SU-DHL-6 (cell line): ENCODE results near the gene ATP13A1.
"Not testable (repeated sequence)": the region's sequence is repeated elsewhere in the genome, so short reads cannot be mapped to it uniquely, and the experiment has no call there.

Experiments used
- H2AFZ ChIP-seq: fragments of 200-600 bp; sonication (generic); 2 replicates; pipeline ENCODE4 v1.6.1; 2014; ENCODE audit warnings: low read depth, mild to moderate bottlenecking, moderate library complexity, mixed read lengths, antibody characterized with exemption, low read length; ENCODE audit not compliant: severe bottlenecking
- H3F3A ChIP-seq: fragments of 200-600 bp; shearing (Covaris generic); 2 replicates; pipeline ENCODE4 v1.6.0; 2016; ENCODE audit warnings: antibody characterized with exemption, mild to moderate bottlenecking; ENCODE audit not compliant: insufficient read depth
- H3K27ac ChIP-seq: fragments of 200-600 bp; sonication (generic); 2 replicates; pipeline ENCODE4 v1.5.1; 2016; ENCODE audit warnings: low read depth, mild to moderate bottlenecking, low read length, moderate library complexity, mixed read lengths
- H3K27me3 ChIP-seq: fragments of 200-600 bp; sonication (generic), shearing (Covaris generic); 2 replicates; pipeline ENCODE4 v1.6.0; 2014; ENCODE audit warnings: mild to moderate bottlenecking, low read length
- H3K36me3 ChIP-seq: fragments of 200-600 bp; sonication (generic); 2 replicates; pipeline ENCODE4 v1.6.1; 2014; ENCODE audit warnings: mild to moderate bottlenecking, low read length, mixed read lengths
- H3K4me2 ChIP-seq: fragments of 300-600, 200-600 bp; shearing (Covaris generic), sonication (generic); 2 replicates; pipeline ENCODE4 v1.6.0; 2014; ENCODE audit warnings: low read length, low read depth, mild to moderate bottlenecking; ENCODE audit not compliant: poor library complexity, severe bottlenecking
- H3K4me3 ChIP-seq: fragments of 200-600 bp; sonication (generic); 2 replicates; pipeline ENCODE4 v1.5.1; 2014; ENCODE audit warnings: antibody characterized with exemption, low read length, mild to moderate bottlenecking, mixed read lengths; ENCODE audit not compliant: insufficient read depth, poor library complexity, severe bottlenecking
- H3K79me2 ChIP-seq: fragments of 200-600 bp; sonication (generic); 2 replicates; pipeline ENCODE4 v1.6.1; 2014; ENCODE audit warnings: mild to moderate bottlenecking, low read length, moderate library complexity; ENCODE audit not compliant: insufficient read depth
- H3K9ac ChIP-seq: fragments of 200-600 bp; sonication (generic); 2 replicates; pipeline ENCODE4 v1.7.0; 2014; ENCODE audit warnings: mild to moderate bottlenecking, low read length
- H3K9me2 ChIP-seq: fragments of 200-600 bp; sonication (generic); replicated peaks from 2 replicates; pipeline ENCODE4 v1.6.1; 2014; ENCODE audit warnings: low read length; ENCODE audit not compliant: insufficient read depth
- H3K9me3 ChIP-seq: fragments of 200-600 bp; sonication (generic); 2 replicates; pipeline ENCODE4 v1.6.1; 2014; ENCODE audit warnings: low read length, mixed read lengths; ENCODE audit not compliant: insufficient read depth
- H4K20me1 ChIP-seq: fragments of 200-600 bp; sonication (generic); 2 replicates; pipeline ENCODE4 v1.6.1; 2014; ENCODE audit warnings: low read depth, mild to moderate bottlenecking, antibody characterized with exemption, low read length, moderate library complexity, mixed read lengths
- CTCF ChIP-seq: fragments of 200-600 bp; sonication (generic); IDR thresholded peaks from one replicate; pipeline ENCODE4 v1.5.1; 2017; ENCODE audit warnings: antibody characterized with exemption, mild to moderate bottlenecking, low read length, moderate library complexity; ENCODE audit not compliant: insufficient read depth, poor library complexity, severe bottlenecking
- EZH2phosphoT487 ChIP-seq: fragments of 200-600 bp; sonication (generic), shearing (Covaris generic); conservative IDR thresholded peaks from 2 replicates; pipeline ENCODE4 v1.6.1; 2018; ENCODE audit warnings: mild to moderate bottlenecking, antibody characterized with exemption, low read length, moderate library complexity, mixed read lengths

Gene ATP13A1

GRCh38 chr19:19610376-19611202 lies 52.9 kb downstream of the ATP13A1 start:
- Histone ChIP-seq H3K9ac (no peak overlapping the region), H3F3A (no peaks in the 10 kb centered on the region)

GRCh38 chr19:19606686-19607085 lies 56.8 kb downstream of the ATP13A1 start:
- not testable (repeated sequence) for H3K9me2 ChIP-seq, H3K79me2 ChIP-seq, H3K9me3 ChIP-seq, H3K27ac ChIP-seq, H4K20me1 ChIP-seq, H3K4me3 ChIP-seq, H3K9ac ChIP-seq, H3F3A ChIP-seq, H3K36me3 ChIP-seq, H3K27me3 ChIP-seq, H3K4me2 ChIP-seq, H2AFZ ChIP-seq

More at GRCh38 chr19:19610376-19611202, 52.9 kb downstream of the ATP13A1 start:
- no peaks in the 10 kb centered on the region for H3K9me3 ChIP-seq
- no peaks in the 10 kb centered on the region for H3K9me2 ChIP-seq
- no peaks in the 10 kb centered on the region for H3K79me2 ChIP-seq
- H3K36me3 ChIP-seq = no peaks in the 10 kb centered on the region
- no peak overlapping the region for H3K4me3 ChIP-seq
- H3K4me2 ChIP-seq = no peak overlapping the region
- no peaks in the 10 kb centered on the region for H3K27me3 ChIP-seq
- no peak overlapping the region for H2AFZ ChIP-seq
- H4K20me1 ChIP-seq = no peaks in the 10 kb centered on the region
- no peak overlapping the region for H3K27ac ChIP-seq
- no peak for TF ChIP-seq CTCF

- no peak overlapping the region for H2AFZ ChIP-seq
- no peaks in the 10 kb centered on the region for H3K9me3 ChIP-seq
- no peaks in the 10 kb centered on the region for H3K9me2 ChIP-seq
- no peaks in the 10 kb centered on the region for H4K20me1 ChIP-seq
- H3F3A ChIP-seq = peaks cover 4% of the 10 kb centered on the region
- H3K27ac ChIP-seq = no peak overlapping the region
- H3K4me2 ChIP-seq = no peak overlapping the region
- no peaks in the 10 kb centered on the region for H3K36me3 ChIP-seq
- H3K79me2 ChIP-seq = no peaks in the 10 kb centered on the region
- H3K9ac ChIP-seq = no peak overlapping the region
- TF ChIP-seq EZH2phosphoT487 (no peak), CTCF (no peak)
- no peaks in the 10 kb centered on the region for H3K27me3 ChIP-seq
- no peak overlapping the region for H3K4me3 ChIP-seq
These were observed 57.5 kb downstream of the ATP13A1 start for GRCh38 chr19:19606021-19606420.

- Histone ChIP-seq H3K36me3 (no peaks in the 10 kb centered on the region), H3K79me2 (no peaks in the 10 kb centered on the region), H3K9me3 (no peaks in the 10 kb centered on the region), H3K4me2 (no peak overlapping the region), H3K9me2 (no peaks in the 10 kb centered on the region), H3F3A (peaks cover 18% of the 10 kb centered on the region), H3K9ac (no peak overlapping the region), H4K20me1 (no peaks in the 10 kb centered on the region), H3K4me3 (no peak overlapping the region), H3K27me3 (no peaks in the 10 kb centered on the region), H2AFZ (no peak overlapping the region), H3K27ac (no peak overlapping the region)
- TF ChIP-seq EZH2phosphoT487 (no peak), CTCF (no peak)
These were observed 60.7 kb downstream of the ATP13A1 start for GRCh38 chr19:19602713-19603324.
